Measurements from ENCODE around the gene LIFR. TPM values are rescaled to one million over a fixed set of nuclear protein-coding genes. Genes with fewer than 3 reads are reported as not detected.

Gene LIFR
- total RNA-seq, 1 experiment from 2014 or later, result 91.3 TPM

DNA sequence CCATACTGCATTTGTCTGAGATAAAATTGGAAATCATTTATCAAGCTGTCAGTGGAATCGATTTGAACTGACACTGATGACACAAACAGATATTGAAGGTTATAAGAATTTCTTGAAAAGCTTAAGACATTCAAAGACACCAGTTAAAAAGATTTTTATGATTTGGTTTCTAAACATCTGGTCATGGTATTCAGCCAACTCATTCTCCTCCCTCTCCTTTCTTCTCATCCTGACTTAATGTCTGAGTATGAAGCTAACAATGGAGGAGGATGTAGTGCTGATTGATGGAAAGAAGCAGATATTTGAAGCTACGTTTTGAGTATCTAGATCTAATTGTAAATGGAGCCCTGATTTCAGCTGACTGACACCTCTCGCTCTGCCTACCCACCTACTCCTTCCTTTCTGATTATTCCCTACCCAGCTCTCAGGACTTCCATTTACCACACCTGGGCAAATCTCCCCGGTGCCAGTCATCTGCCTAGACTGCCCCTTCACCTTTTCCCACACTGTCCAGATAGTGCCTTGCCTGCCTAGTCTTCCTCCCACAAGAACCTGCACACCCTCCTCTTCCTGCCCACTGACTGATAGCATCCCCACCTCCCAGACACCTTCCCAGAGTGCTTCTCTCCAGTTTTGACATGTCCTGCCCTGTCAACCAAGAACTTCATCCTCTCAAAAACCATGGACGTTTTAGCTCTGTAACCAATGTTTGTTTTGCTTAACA lies 20.7 kb upstream of the LIFR start:
- CTCF ChIA-PET, result interaction anchor here (0.6 kb wide), 1 partner anchor 10 kb away, joined by 3 read pairs; no protein-coding TSS in a partner anchor
- no TSS peak for BruUV-seq (replicated peaks)

DNA sequence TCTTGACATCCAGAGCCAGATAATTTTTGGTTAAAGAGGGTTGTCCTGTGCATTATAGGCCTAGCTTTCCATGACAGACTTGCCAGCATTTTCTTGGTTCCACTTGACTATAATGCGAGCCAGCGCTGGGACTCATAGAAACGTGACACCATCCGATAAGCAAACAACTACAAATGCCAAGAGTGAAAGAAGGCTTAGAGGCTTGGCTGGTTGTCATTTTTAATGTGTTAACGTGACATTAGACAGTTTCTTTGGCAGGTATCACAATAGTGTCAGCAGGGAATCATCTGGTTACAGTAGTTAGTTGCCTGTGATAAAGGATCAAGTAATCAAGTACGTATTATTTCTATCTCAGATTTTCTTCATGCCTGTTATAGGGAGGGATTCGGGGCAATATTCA lies 20.0 kb upstream of the LIFR start:
- Histone ChIP-seq H3K4me1 (ENCODE audit: control insufficient read depth, insufficient read depth, low read length) (no peaks in the 10 kb centered on the region), H3K36me3 (ENCODE audit: control insufficient read depth, insufficient read depth, low read length) (no peaks in the 10 kb centered on the region), H3K9me3 (ENCODE audit: control insufficient read depth, insufficient read depth, low read depth, low read length) (no peaks in the 10 kb centered on the region), H3K4me3 (ENCODE audit: low read depth in 2 of 2, low read length in 2 of 2) (no peak overlapping the region), H3K27ac (ENCODE audit: low read length) (no peak overlapping the region; the same call in 1 of the 2 replicates), H3K27me3 (ENCODE audit: control insufficient read depth, insufficient read depth, low read length) (no peaks in the 10 kb centered on the region)
- ChIA-PET CTCF (interaction anchor here (0.6 kb wide), 1 partner anchor 11 kb away, joined by 3 read pairs; no protein-coding TSS in a partner anchor), POLR2A (no interaction called here)
- in situ Hi-C loops (cut with HindIII; ENCODE audit: low pct_unique_long_range_greater_than_20kb, low sequenced_read_pairs) (no loop called here), intact Hi-C loops (cut with micrococcal nuclease; ENCODE audit: unreplicated experiment) (no loop called here)
- ATAC-seq, result no peak
- TF ChIP-seq SIN3A (IDR thresholded peaks at IDR 0.05; ENCODE audit: borderline replicate concordance, insufficient read depth, low read depth, low read length) (no peak), TCF7L2 (IDR thresholded peaks at IDR 0.05; ENCODE audit: low read depth, low read length) (no peak), POLR2AphosphoS5 (IDR thresholded peaks at IDR 0.05; ENCODE audit: low read depth, low read length) (no peak)
- TF ChIP-seq, protein P1, sequence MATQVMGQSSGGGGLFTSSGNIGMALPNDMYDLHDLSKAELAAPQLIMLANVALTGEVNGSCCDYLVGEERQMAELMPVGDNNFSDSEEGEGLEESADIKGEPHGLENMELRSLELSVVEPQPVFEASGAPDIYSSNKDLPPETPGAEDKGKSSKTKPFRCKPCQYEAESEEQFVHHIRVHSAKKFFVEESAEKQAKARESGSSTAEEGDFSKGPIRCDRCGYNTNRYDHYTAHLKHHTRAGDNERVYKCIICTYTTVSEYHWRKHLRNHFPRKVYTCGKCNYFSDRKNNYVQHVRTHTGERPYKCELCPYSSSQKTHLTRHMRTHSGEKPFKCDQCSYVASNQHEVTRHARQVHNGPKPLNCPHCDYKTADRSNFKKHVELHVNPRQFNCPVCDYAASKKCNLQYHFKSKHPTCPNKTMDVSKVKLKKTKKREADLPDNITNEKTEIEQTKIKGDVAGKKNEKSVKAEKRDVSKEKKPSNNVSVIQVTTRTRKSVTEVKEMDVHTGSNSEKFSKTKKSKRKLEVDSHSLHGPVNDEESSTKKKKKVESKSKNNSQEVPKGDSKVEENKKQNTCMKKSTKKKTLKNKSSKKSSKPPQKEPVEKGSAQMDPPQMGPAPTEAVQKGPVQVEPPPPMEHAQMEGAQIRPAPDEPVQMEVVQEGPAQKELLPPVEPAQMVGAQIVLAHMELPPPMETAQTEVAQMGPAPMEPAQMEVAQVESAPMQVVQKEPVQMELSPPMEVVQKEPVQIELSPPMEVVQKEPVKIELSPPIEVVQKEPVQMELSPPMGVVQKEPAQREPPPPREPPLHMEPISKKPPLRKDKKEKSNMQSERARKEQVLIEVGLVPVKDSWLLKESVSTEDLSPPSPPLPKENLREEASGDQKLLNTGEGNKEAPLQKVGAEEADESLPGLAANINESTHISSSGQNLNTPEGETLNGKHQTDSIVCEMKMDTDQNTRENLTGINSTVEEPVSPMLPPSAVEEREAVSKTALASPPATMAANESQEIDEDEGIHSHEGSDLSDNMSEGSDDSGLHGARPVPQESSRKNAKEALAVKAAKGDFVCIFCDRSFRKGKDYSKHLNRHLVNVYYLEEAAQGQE (IDR thresholded peaks at IDR 0.05; ENCODE audit: insufficient read depth in 1 of 2, low read depth in 2 of 2, low read length in 1 of 2), result no peak
- TF ChIP-seq, protein P2, sequence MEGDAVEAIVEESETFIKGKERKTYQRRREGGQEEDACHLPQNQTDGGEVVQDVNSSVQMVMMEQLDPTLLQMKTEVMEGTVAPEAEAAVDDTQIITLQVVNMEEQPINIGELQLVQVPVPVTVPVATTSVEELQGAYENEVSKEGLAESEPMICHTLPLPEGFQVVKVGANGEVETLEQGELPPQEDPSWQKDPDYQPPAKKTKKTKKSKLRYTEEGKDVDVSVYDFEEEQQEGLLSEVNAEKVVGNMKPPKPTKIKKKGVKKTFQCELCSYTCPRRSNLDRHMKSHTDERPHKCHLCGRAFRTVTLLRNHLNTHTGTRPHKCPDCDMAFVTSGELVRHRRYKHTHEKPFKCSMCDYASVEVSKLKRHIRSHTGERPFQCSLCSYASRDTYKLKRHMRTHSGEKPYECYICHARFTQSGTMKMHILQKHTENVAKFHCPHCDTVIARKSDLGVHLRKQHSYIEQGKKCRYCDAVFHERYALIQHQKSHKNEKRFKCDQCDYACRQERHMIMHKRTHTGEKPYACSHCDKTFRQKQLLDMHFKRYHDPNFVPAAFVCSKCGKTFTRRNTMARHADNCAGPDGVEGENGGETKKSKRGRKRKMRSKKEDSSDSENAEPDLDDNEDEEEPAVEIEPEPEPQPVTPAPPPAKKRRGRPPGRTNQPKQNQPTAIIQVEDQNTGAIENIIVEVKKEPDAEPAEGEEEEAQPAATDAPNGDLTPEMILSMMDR (IDR thresholded peaks at IDR 0.05), result no peak
- no TSS peak for BruUV-seq (replicated peaks)
- DNase-seq (ENCODE audit: low read depth, low spot score), result no peak

More for the DNA sequence above, 20.7 kb upstream of the LIFR start:
- ATAC-seq (no peak), DNase-seq (ENCODE audit: low read depth, low spot score) (no peak)
- POLR2A ChIA-PET, result no interaction called here
- H3K4me1 ChIP-seq (ENCODE audit: control insufficient read depth, insufficient read depth, low read length), result no peaks in the 10 kb centered on the region
- in situ Hi-C loops (cut with HindIII; ENCODE audit: low pct_unique_long_range_greater_than_20kb, low sequenced_read_pairs) (no loop called here), intact Hi-C loops (cut with micrococcal nuclease; ENCODE audit: unreplicated experiment) (no loop called here)
- no peak overlapping the region; the same call in 1 of the 2 replicates for H3K27ac ChIP-seq (ENCODE audit: low read length)
- no peaks in the 10 kb centered on the region for H3K36me3 ChIP-seq (ENCODE audit: control insufficient read depth, insufficient read depth, low read length)
- no peaks in the 10 kb centered on the region for H3K9me3 ChIP-seq (ENCODE audit: control insufficient read depth, insufficient read depth, low read depth, low read length)
- TF ChIP-seq POLR2AphosphoS5 (IDR thresholded peaks at IDR 0.05; ENCODE audit: low read depth, low read length), result no peak
- TF ChIP-seq SIN3A (IDR thresholded peaks at IDR 0.05; ENCODE audit: borderline replicate concordance, insufficient read depth, low read depth, low read length), result no peak
- TF ChIP-seq, protein P2 (IDR thresholded peaks at IDR 0.05), result no peak
- TF ChIP-seq, protein P1 (IDR thresholded peaks at IDR 0.05; ENCODE audit: insufficient read depth in 1 of 2, low read depth in 2 of 2, low read length in 1 of 2), result no peak
- TF ChIP-seq TCF7L2 (IDR thresholded peaks at IDR 0.05; ENCODE audit: low read depth, low read length), result no peak
- H3K4me3 ChIP-seq (ENCODE audit: low read depth in 2 of 2, low read length in 2 of 2), result no peak overlapping the region
- H3K27me3 ChIP-seq (ENCODE audit: control insufficient read depth, insufficient read depth, low read length), result no peaks in the 10 kb centered on the region
